ENCODE data around the gene USP40.

The USP40 gene

GRCh38 chr2:233530381-233530780 lies 36.2 kb downstream of the USP40 start:
- TF ChIP-seq GATA3 (IDR thresholded peaks at IDR 0.05; ENCODE audit: low read depth, low read length), result no peak
- TF ChIP-seq GATA2 (IDR thresholded peaks at IDR 0.05; ENCODE audit: low read depth, low read length), result no peak

- no peak for TF ChIP-seq GATA3 (IDR thresholded peaks at IDR 0.05; ENCODE audit: low read depth, low read length)
- no peak for TF ChIP-seq GATA2 (IDR thresholded peaks at IDR 0.05; ENCODE audit: low read depth, low read length)
These were observed 38.4 kb downstream of the USP40 start for GRCh38 chr2:233528182-233528581.

GRCh38 chr2:233525791-233526190 lies 40.8 kb downstream of the USP40 start:
- TF ChIP-seq GATA2 (IDR thresholded peaks at IDR 0.05; ENCODE audit: low read depth, low read length), result no peak

GRCh38 chr2:233519787-233520611 lies 46.6 kb downstream of the USP40 start:
- no peak for TF ChIP-seq GATA2 (IDR thresholded peaks at IDR 0.05; ENCODE audit: low read depth, low read length)
- no peak for TF ChIP-seq GATA3 (IDR thresholded peaks at IDR 0.05; ENCODE audit: low read depth, low read length)

- no peak for TF ChIP-seq GATA3 (IDR thresholded peaks at IDR 0.05; ENCODE audit: low read depth, low read length)
These were observed 52.5 kb downstream of the USP40 start for GRCh38 chr2:233513953-233514655.

- TF ChIP-seq GATA2 (IDR thresholded peaks at IDR 0.05; ENCODE audit: low read depth, low read length) (no peak), GATA3 (IDR thresholded peaks at IDR 0.05; ENCODE audit: low read depth, low read length) (no peak)
These were observed 62.5 kb downstream of the USP40 start for GRCh38 chr2:233503947-233504637.

GRCh38 chr2:233503481-233503880 lies 63.1 kb downstream of the USP40 start:
- TF ChIP-seq GATA2 (IDR thresholded peaks at IDR 0.05; ENCODE audit: low read depth, low read length) (no peak), GATA3 (IDR thresholded peaks at IDR 0.05; ENCODE audit: low read depth, low read length) (no peak)

GRCh38 chr2:233501198-233502076 lies 65.1 kb downstream of the USP40 start:
- no peak for TF ChIP-seq GATA2 (IDR thresholded peaks at IDR 0.05; ENCODE audit: low read depth, low read length)
- TF ChIP-seq GATA3 (IDR thresholded peaks at IDR 0.05; ENCODE audit: low read depth, low read length), result no peak

- TF ChIP-seq GATA2 (IDR thresholded peaks at IDR 0.05; ENCODE audit: low read depth, low read length) (no peak), GATA3 (IDR thresholded peaks at IDR 0.05; ENCODE audit: low read depth, low read length) (no peak)
These were observed 66.7 kb downstream of the USP40 start for GRCh38 chr2:233499928-233500327.

- TF ChIP-seq GATA3 (IDR thresholded peaks at IDR 0.05; ENCODE audit: low read depth, low read length) (no peak), GATA2 (IDR thresholded peaks at IDR 0.05; ENCODE audit: low read depth, low read length) (no peak)
These were observed 68.5 kb downstream of the USP40 start for GRCh38 chr2:233498126-233498525.

- TF ChIP-seq GATA3 (IDR thresholded peaks at IDR 0.05; ENCODE audit: low read depth, low read length) (no peak), GATA2 (IDR thresholded peaks at IDR 0.05; ENCODE audit: low read depth, low read length) (no peak)
These were observed 68.9 kb downstream of the USP40 start for GRCh38 chr2:233497692-233498091.

GRCh38 chr2:233495503-233496496 lies 70.8 kb downstream of the USP40 start:
- TF ChIP-seq GATA3 (IDR thresholded peaks at IDR 0.05; ENCODE audit: low read depth, low read length), result no peak
- TF ChIP-seq GATA2 (IDR thresholded peaks at IDR 0.05; ENCODE audit: low read depth, low read length), result no peak

GRCh38 chr2:233492751-233493150 lies 73.8 kb downstream of the USP40 start:
- no peak for TF ChIP-seq GATA2 (IDR thresholded peaks at IDR 0.05; ENCODE audit: low read depth, low read length)
- no peak for TF ChIP-seq GATA3 (IDR thresholded peaks at IDR 0.05; ENCODE audit: low read depth, low read length)

All from SH-SY5Y (cell line).